Spleen (tissue), 7 donors: ENCODE results near the gene DENR.

ENCODE experiments used
- CTCF ChIP-seq, 11 experiments: fragments of 200-600 bp in 7 of 11; fragments of 450-650 bp in 4 of 11; sonication (generic) in 4 of 11; IDR thresholded peaks in 8 of 11; conservative IDR thresholded peaks in 3 of 11; 1 replicate in 7 of 11; 2 replicates in 4 of 11; pipeline versions ENCODE4 v1.4.0 to v1.8.0; 2016 to 2021; ENCODE audit warnings: antibody characterized with exemption in 11 of 11, inconsistent platforms in 4 of 11, mild to moderate bottlenecking in 1 of 11
- POLR2A ChIP-seq, 3 donors: fragments of 450-650 bp; IDR thresholded peaks; one replicate each; pipeline ENCODE4 v1.5.1; 2017; ENCODE audit warnings: antibody characterized with exemption in 3 of 3, mild to moderate bottlenecking in 1 of 3
- donor health status: DM: no; HTN: no; CAD: no; lungs with moderate emphysema.
- donor health status: DM: no; HTN: no; CAD: no.
- donor health status: DM: no; HTN: no; CAD: no.

- no peak for TF ChIP-seq POLR2A (IDR thresholded peaks at IDR 0.05)
- no peak for TF ChIP-seq CTCF (IDR thresholded peaks at IDR 0.05 in 8 of 11, conservative IDR thresholded peaks at IDR 0.05 in 3 of 11)
Observed at GRCh38 chr12:122757568-122757967, 4.9 kb downstream of the DENR start.
